Adrenal gland (tissue), 5 donors: ENCODE measurements around the gene NFIB.

Experiments
- CTCF ChIP-seq, 6 experiments: fragments of 450-650 bp in 4 of 6; fragments of 200-600 bp in 2 of 6; sonication (generic) in 1 of 6; IDR thresholded peaks; 1 replicate in 5 of 6; 2 replicates in 1 of 6; pipeline versions ENCODE4 v1.5.1 to v1.8.0; 2016 to 2021; ENCODE audit warnings: antibody characterized with exemption in 6 of 6, mild to moderate bottlenecking in 2 of 6, moderate library complexity in 1 of 6
- POLR2A ChIP-seq, 2 donors: fragments of 450-650 bp; IDR thresholded peaks; one replicate each; pipeline ENCODE4 v1.6.1; 2017; ENCODE audit warnings: antibody characterized with exemption in 2 of 2, mild to moderate bottlenecking in 2 of 2, moderate library complexity in 1 of 2
- donor health status: DM: no; HTN: no; CAD: no.

GRCh38 chr9:14094491-14094890 is 219.4 kb downstream of the NFIB start:
- TF ChIP-seq CTCF (IDR thresholded peaks at IDR 0.05), result no peak
- TF ChIP-seq POLR2A (IDR thresholded peaks at IDR 0.05), result no peak
